ENCODE measurements around the gene ZBTB26. TPM values are rescaled to one million over a fixed set of nuclear protein-coding genes. Genes with fewer than 3 reads are reported as not detected.

The ZBTB26 gene, protein sequence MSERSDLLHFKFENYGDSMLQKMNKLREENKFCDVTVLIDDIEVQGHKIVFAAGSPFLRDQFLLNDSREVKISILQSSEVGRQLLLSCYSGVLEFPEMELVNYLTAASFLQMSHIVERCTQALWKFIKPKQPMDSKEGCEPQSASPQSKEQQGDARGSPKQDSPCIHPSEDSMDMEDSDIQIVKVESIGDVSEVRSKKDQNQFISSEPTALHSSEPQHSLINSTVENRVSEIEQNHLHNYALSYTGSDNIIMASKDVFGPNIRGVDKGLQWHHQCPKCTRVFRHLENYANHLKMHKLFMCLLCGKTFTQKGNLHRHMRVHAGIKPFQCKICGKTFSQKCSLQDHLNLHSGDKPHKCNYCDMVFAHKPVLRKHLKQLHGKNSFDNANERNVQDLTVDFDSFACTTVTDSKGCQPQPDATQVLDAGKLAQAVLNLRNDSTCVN
- 1 to 10 TPM; 3.1 to 3.7 TPM for total RNA-seq

DNA sequence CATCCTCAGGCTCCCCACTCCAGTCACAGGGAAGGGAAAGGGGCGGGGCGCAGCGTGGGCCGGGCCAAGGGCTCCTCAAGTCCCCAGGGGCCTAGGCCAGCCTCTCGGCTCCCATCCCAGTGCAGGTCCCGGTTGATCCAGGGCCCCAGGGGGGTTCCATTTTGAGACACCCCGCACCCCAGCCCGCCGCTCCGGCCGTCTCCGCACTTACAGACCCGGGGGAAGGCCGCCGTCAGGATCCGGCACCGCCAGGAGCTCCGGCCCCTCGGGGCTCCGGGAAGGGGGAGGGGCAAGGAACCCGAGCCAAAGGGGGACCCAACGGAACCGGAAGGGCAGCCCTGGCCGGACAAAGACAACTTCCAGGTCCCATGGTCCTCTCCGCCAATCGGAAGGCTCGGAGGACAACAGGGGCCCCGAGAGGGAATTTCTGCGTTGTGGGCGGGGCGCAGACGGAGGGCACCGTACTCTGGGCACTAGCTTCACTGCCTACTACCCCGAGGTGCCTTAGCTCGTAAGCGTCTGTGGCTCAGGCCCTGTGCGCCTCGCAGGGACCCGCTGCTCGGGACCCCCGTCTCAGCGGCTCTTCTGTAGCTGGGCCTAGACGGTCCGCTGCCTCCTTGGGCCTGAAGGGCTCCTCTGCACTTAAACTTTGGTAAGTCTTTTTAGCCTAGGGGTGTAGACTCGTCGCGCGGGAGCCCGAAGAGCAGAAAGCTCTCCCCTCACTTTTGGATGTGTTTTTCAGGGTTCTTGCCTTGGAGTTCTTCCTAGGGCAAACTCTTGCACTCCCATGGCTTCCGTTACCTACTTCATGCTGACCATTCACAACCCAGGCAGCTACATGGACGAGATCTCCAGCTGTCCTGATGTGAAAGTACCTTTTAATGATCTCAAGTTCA is at the start of gene ZBTB26:
Gene ZBTB26, minus strand, starts transcription at position 287 of the 896 bp plus-strand sequence. CDS start 11,578 bp downstream, outside the sequence.

GRCh38 chr9:122940749-122941581 is 9.7 kb upstream of the ZBTB26 start, which contains the start of gene RABGAP1:
Gene RABGAP1 (plus strand): TSS chr9:122941020. CDS start chr9:122957060, 16,040 bp downstream.

DNA sequence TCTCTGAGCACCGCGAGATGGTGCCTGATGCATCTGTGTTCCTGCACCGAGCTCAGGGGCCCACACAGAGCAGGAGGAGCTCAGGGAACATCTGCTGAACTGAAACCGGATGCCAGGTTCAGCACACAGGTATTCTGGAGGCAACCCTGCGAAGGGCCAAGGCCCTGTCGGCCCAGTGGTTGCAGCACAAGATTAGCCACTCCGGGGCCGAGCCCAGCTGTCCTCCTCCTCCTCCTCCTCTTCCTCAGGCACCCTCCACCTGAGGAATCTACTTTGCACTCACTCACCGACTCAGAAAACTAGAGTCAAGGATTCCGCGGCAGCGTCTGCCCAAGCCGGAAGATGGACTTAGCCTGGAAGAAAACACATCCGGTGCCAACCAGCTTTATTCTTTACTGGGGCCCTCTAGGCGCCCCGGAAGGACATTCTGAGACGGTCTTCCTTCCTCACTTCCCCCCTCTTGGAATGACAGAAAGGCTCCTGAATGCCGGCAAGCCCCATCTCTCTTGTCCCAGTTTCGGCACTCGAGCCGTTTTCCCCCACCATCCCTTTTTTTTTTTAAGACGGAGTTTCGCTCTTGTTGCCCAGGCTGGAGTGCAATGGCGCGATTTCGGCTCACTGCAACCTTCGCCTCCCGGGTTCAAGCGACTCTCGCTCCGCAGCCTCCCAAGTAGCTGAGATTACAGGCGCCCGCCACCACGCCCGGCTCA is 18.2 kb downstream of the ZBTB26 start, which contains the start of gene ZBTB6:
Gene ZBTB6, minus strand, starts transcription at position 360 of the 710 bp plus-strand sequence. CDS start 1,251 bp downstream, outside the sequence.

DNA sequence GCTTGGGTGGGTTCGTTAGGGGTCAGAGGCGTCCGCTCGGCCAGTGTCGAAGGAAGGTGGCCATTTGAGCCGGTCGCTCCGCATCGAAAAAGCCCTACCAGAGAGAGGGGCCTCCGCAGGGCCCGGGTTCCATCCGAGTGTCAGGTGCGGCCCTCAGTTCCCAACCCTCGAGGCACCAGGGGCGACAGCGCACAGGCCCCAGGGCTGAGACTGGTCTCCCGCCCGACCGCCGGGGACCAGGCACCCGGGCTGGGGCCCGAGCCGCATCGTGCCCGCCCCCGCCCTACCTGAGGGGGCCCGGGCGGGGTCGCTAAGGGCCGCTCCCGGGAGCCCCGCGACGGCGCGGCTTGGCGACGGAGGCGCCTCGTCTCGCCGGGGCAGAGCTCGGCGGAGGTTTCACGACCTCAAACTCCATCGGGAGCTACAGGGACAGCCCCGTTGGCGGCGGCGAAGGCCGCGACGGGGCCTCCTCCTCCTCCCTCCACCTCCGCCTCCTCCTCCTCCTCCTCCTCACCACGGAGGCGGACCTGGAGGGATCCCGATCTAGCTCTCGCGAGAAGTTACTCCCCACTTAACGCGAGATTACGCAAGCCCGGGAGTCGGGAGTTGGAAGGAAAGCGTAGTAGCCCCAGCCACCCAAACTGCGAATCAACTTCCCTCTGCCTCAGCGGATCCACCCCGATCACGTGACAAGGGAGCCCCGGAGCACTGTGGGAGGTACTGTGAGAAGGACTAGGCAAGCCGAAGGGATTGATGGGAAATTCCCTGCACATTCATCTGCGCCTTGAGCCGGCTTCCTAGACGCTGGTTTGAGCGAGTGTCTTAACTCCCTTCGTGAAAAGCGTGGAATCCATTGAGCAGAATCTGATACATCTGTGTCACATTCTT is 26.2 kb downstream of the ZBTB26 start, which contains the start of gene RC3H2:
Gene RC3H2, minus strand, starts transcription at position 537 of the 888 bp plus-strand sequence. CDS start 7,850 bp downstream, outside the sequence.

Small RNA genes within 50 kb of the gene (small RNA-seq; reads per million reads assigned to genes)
- gene RNY1P15 (0 reads per million in 2 donors), gene SNORD90 (173 to 247 reads per million in 2 donors)

Other genes starting within 250 kb of the ZBTB26 start
- not detected for gene OR1L4, start 207.5 kb downstream of the ZBTB26 start, total RNA-seq
- not detected for gene OR1L6, start 189.2 kb downstream of the ZBTB26 start, total RNA-seq
- gene OR5C1, start 142.6 kb downstream of the ZBTB26 start, total RNA-seq = not detected
- gene OR1K1, start 131.4 kb downstream of the ZBTB26 start, total RNA-seq = not detected
- gene PDCL, start 102.9 kb downstream of the ZBTB26 start, total RNA-seq = 10 to 100 TPM; 19.6 to 25.6 TPM
- gene RC3H2, start 26.2 kb downstream of the ZBTB26 start, total RNA-seq = 10 to 100 TPM; 63.0 to 66.9 TPM
- 10 to 100 TPM; 10.3 to 13.3 TPM for gene ZBTB6, start 18.2 kb downstream of the ZBTB26 start, total RNA-seq
- 10 to 100 TPM; 36.5 to 45.0 TPM for gene RABGAP1, start 9.5 kb upstream of the ZBTB26 start, total RNA-seq
- gene GPR21, start 102.2 kb upstream of the ZBTB26 start, total RNA-seq = under 1 TPM; 0.67 to 0.69 TPM

Data from melanocyte of skin (primary cell).